Breast epithelium (tissue), 3 donors: ENCODE results near the gene ESRRG.

Experiments used
- POLR2A ChIP-seq: fragments of 450-650 bp; IDR thresholded peaks from one replicate; pipeline ENCODE4 v1.6.1; 2016; ENCODE audit warnings: antibody characterized with exemption, mild to moderate bottlenecking, moderate library complexity
- POLR2AphosphoS5 ChIP-seq, 3 donors: sonication (generic); formaldehyde crosslinking; IDR thresholded peaks; one replicate each; pipeline ENCODE4 v1.6.1; 2017; ENCODE audit warnings: antibody characterized with exemption in 3 of 3
- TF ChIP-seq, protein P1 (sequence below), 3 donors: fragments of 450-650 bp; IDR thresholded peaks; one replicate each; pipeline ENCODE4 v1.5.1; 2016 to 2017; ENCODE audit warnings: antibody characterized with exemption in 3 of 3, mild to moderate bottlenecking in 3 of 3, moderate library complexity in 3 of 3

DNA sequence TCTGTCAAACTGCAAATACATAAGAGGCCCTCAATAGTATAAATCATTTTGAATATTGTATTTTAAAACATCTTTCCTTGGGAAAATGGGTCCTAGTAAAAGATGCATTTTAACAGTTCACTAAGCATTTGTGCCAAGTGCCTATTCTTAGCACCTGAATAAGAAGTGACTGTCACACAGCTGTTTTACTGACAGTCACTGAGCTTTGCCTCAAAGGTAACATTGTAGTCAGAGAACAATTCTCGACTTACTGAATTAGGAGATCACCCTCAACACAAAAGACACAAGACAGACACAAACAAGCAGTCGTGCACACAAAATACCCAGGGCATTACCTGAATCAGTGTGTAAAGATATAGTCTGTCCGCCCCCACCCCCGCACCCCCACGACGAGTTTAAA is 408 bp downstream of the ESRRG start:
- TF ChIP-seq, protein P1, sequence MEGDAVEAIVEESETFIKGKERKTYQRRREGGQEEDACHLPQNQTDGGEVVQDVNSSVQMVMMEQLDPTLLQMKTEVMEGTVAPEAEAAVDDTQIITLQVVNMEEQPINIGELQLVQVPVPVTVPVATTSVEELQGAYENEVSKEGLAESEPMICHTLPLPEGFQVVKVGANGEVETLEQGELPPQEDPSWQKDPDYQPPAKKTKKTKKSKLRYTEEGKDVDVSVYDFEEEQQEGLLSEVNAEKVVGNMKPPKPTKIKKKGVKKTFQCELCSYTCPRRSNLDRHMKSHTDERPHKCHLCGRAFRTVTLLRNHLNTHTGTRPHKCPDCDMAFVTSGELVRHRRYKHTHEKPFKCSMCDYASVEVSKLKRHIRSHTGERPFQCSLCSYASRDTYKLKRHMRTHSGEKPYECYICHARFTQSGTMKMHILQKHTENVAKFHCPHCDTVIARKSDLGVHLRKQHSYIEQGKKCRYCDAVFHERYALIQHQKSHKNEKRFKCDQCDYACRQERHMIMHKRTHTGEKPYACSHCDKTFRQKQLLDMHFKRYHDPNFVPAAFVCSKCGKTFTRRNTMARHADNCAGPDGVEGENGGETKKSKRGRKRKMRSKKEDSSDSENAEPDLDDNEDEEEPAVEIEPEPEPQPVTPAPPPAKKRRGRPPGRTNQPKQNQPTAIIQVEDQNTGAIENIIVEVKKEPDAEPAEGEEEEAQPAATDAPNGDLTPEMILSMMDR (IDR thresholded peaks at IDR 0.05) = no peak
- TF ChIP-seq POLR2AphosphoS5 (IDR thresholded peaks at IDR 0.05) (no peak), POLR2A (no peak)
